ENCODE data around the gene RASSF3. TPM values are rescaled to one million over a fixed set of nuclear protein-coding genes. Genes with fewer than 3 reads are reported as not detected.

Gene RASSF3
- total RNA-seq, 1 experiment from 2014 or later, result 107 TPM

DNA sequence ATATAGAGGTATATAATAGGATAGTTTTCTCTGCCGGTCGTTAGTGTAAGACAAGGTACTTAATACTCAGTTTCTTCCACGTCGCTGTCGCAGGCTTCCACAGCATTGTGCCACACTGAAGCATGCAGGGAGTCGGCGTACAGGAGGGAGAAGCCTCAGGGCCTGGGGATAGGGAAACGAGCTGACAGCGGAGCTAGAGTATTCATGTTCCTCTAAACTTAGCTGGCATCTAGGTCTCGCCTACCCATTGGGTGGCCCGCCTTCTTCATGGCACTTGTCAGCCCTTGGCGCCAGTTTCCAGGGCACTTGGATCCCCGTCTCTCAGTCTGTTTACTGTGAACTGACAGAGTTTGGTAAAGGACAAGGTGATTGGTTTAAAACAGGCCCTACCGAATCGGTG lies 75.3 kb downstream of the RASSF3 start:
- no peaks in the 10 kb centered on the region for H3K9me3 ChIP-seq (ENCODE audit: control insufficient read depth, insufficient read depth, low read depth, low read length)
- ChIA-PET CTCF (interaction anchor here (0.5 kb wide), 1 partner anchor 80 kb away, joined by 10 read pairs; no protein-coding TSS in a partner anchor), POLR2A (no interaction called here)
- in situ Hi-C loops (cut with HindIII; ENCODE audit: low pct_unique_long_range_greater_than_20kb, low sequenced_read_pairs) (no loop called here), intact Hi-C loops (cut with micrococcal nuclease; ENCODE audit: unreplicated experiment) (no loop called here)
- ATAC-seq, result no peak
- 0 out of 2 replicates have a peak, but pooled peaks cover 2% of the 10 kb centered on the region for H3K36me3 ChIP-seq (ENCODE audit: control insufficient read depth, insufficient read depth, low read length)
- H3K27me3 ChIP-seq (ENCODE audit: control insufficient read depth, insufficient read depth, low read length), result no peaks in the 10 kb centered on the region
- no TSS peak for BruUV-seq (replicated peaks)
- H3K27ac ChIP-seq (ENCODE audit: low read length), result no peak overlapping the region
- no peak for DNase-seq (ENCODE audit: low read depth, low spot score)
- TF ChIP-seq CTCF (IDR thresholded peaks at IDR 0.05) (no peak), SIN3A (IDR thresholded peaks at IDR 0.05; ENCODE audit: borderline replicate concordance, insufficient read depth, low read depth, low read length) (no peak), TCF7L2 (IDR thresholded peaks at IDR 0.05; ENCODE audit: low read depth, low read length) (no peak), POLR2AphosphoS5 (IDR thresholded peaks at IDR 0.05; ENCODE audit: low read depth, low read length) (no peak), REST (IDR thresholded peaks at IDR 0.05; ENCODE audit: insufficient read depth in 1 of 2, low read depth in 2 of 2, low read length in 1 of 2) (no peak)
- H3K4me3 ChIP-seq (ENCODE audit: low read depth in 2 of 2, low read length in 2 of 2), result no peak overlapping the region
- peaks cover 31% of the 10 kb centered on the region for H3K4me1 ChIP-seq (ENCODE audit: control insufficient read depth, insufficient read depth, low read length)

DNA sequence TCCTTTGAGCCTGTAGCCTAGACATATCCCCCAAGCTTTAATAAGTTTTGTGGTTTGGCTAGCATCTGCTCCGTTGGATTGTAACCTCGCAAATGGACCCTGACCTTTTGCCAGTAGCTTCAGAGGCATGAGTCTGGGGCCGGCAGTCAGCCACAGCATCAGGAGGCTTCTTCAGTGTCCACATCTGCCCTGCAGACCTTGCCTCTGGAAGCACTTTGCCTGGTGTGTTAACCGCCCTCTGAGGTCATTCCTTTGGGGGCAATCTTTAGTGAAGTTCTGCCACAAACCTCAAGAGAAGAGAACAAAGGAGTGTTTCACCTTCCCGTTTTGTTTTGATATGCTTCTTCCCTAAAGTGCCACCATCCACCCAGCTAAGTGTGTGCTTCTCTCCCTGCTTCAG lies 77.5 kb downstream of the RASSF3 start:
- CTCF ChIA-PET, result no interaction called here
- no peaks in the 10 kb centered on the region for H3K27me3 ChIP-seq (ENCODE audit: control insufficient read depth, insufficient read depth, low read length)
- in situ Hi-C loops (cut with HindIII; ENCODE audit: low pct_unique_long_range_greater_than_20kb, low sequenced_read_pairs), result no loop called here
- no TSS peak for BruUV-seq (replicated peaks)
- peak; percentile 53 for ATAC-seq
- no peak overlapping the region for H3K4me3 ChIP-seq (ENCODE audit: low read depth in 2 of 2, low read length in 2 of 2)
- no peaks in the 10 kb centered on the region for H3K9me3 ChIP-seq (ENCODE audit: control insufficient read depth, insufficient read depth, low read depth, low read length)
- H3K4me1 ChIP-seq (ENCODE audit: control insufficient read depth, insufficient read depth, low read length), result peaks cover 28% of the 10 kb centered on the region
- intact Hi-C loops (cut with micrococcal nuclease; ENCODE audit: unreplicated experiment), result no loop called here
- no peak overlapping the region for H3K27ac ChIP-seq (ENCODE audit: low read length)
- no peak for DNase-seq (ENCODE audit: low read depth, low spot score)
- POLR2A ChIA-PET, result no interaction called here
- no peak for TF ChIP-seq TCF7L2 (IDR thresholded peaks at IDR 0.05; ENCODE audit: low read depth, low read length)
- no peak for TF ChIP-seq REST (IDR thresholded peaks at IDR 0.05; ENCODE audit: insufficient read depth in 1 of 2, low read depth in 2 of 2, low read length in 1 of 2)
- TF ChIP-seq SIN3A (IDR thresholded peaks at IDR 0.05; ENCODE audit: borderline replicate concordance, insufficient read depth, low read depth, low read length), result no peak
- no peak for TF ChIP-seq CTCF (IDR thresholded peaks at IDR 0.05)
- 0 out of 2 replicates have a peak, but pooled peaks cover 2% of the 10 kb centered on the region for H3K36me3 ChIP-seq (ENCODE audit: control insufficient read depth, insufficient read depth, low read length)

Data from Panc1 (cell line).